Mesenchymal stem cell (in vitro differentiated cells and primary cell): ENCODE measurements around the gene ASB10.

Source experiments
- DNase-seq: peaks from one replicate; pipeline ENCODE4 v3.0.0-alpha.2; 2013
- H2AFZ ChIP-seq: one replicate; pipeline ENCODE4 v1.6.1; 2013; ENCODE audit warnings: low read depth, mild to moderate bottlenecking, control low read depth, inconsistent platforms, low read length, moderate library complexity
- H2AK5ac ChIP-seq: 2 replicates; pipeline ENCODE4 v1.6.1; 2013; ENCODE audit warnings: low read length, moderate library complexity, mild to moderate bottlenecking, inconsistent platforms; ENCODE audit not compliant: severe bottlenecking
- H2BK120ac ChIP-seq: one replicate; pipeline ENCODE4 v1.6.1; 2013; ENCODE audit warnings: low read depth, mild to moderate bottlenecking, inconsistent platforms, low read length, moderate library complexity
- H2BK12ac ChIP-seq, 2 experiments: one replicate each; pipeline ENCODE4 v1.6.1; 2013; ENCODE audit warnings: inconsistent platforms in 2 of 2, low read length in 2 of 2, mild to moderate bottlenecking in 2 of 2, moderate library complexity in 2 of 2, control low read depth in 1 of 2
- H2BK15ac ChIP-seq: one replicate; pipeline ENCODE4 v1.6.1; 2013; ENCODE audit warnings: mild to moderate bottlenecking, low read depth, inconsistent platforms; ENCODE audit not compliant: poor library complexity, severe bottlenecking
- H2BK5ac ChIP-seq: 2 replicates; pipeline ENCODE4 v1.6.1; 2013; ENCODE audit warnings: low read depth, mild to moderate bottlenecking, low read length, control low read depth, inconsistent platforms; ENCODE audit not compliant: poor library complexity, severe bottlenecking
- H3K14ac ChIP-seq, 2 experiments: one replicate each; pipeline ENCODE4 v1.6.1; 2013; ENCODE audit warnings: inconsistent platforms in 2 of 2, low read length in 2 of 2, control low read depth in 1 of 2, mild to moderate bottlenecking in 1 of 2, moderate library complexity in 1 of 2
- H3K18ac ChIP-seq, 2 experiments: one replicate each; pipeline ENCODE4 v1.6.1; 2013; ENCODE audit warnings: inconsistent platforms in 2 of 2, low read length in 2 of 2, control low read depth in 1 of 2, low read depth in 1 of 2, mild to moderate bottlenecking in 1 of 2
- H3K23ac ChIP-seq, 2 experiments: one replicate each; pipeline ENCODE4 v1.6.1; 2013; ENCODE audit warnings: inconsistent platforms in 2 of 2, low read length in 2 of 2, mild to moderate bottlenecking in 2 of 2, moderate library complexity in 2 of 2, control low read depth in 1 of 2
- H3K27ac ChIP-seq: 2 replicates; pipeline ENCODE4 v1.5.1; 2013; ENCODE audit warnings: mild to moderate bottlenecking, moderate library complexity, low read length, control low read depth, inconsistent platforms; ENCODE audit not compliant: poor library complexity, severe bottlenecking
- H3K27me3 ChIP-seq, 2 experiments: 2 replicates each; pipeline versions ENCODE4 v1.6.1 to v1.7.0; 2013; ENCODE audit warnings: low read length in 2 of 2, mild to moderate bottlenecking in 2 of 2, moderate library complexity in 2 of 2, control low read depth in 1 of 2, inconsistent platforms in 1 of 2; ENCODE audit not compliant: control insufficient read depth in 1 of 2, insufficient read depth in 1 of 2
- H3K36me3 ChIP-seq, 2 experiments: 2 replicates each; pipeline versions ENCODE4 v1.6.1 to v1.7.0; 2013; ENCODE audit warnings: low read length in 2 of 2, control low read depth in 1 of 2, inconsistent platforms in 1 of 2, low read depth in 1 of 2, mild to moderate bottlenecking in 1 of 2; ENCODE audit not compliant: insufficient read depth in 2 of 2, control insufficient read depth in 1 of 2
- H3K4ac ChIP-seq, 2 experiments: one replicate each; pipeline ENCODE4 v1.6.1; 2013; ENCODE audit warnings: inconsistent platforms in 2 of 2, low read length in 2 of 2, mild to moderate bottlenecking in 2 of 2, moderate library complexity in 2 of 2, control low read depth in 1 of 2, low read depth in 1 of 2
- H3K4me1 ChIP-seq: 2 replicates; pipeline ENCODE4 v1.6.1; 2013; ENCODE audit warnings: low read depth, low read length, control low read depth; ENCODE audit not compliant: control insufficient read depth, insufficient read depth
- H3K4me2 ChIP-seq: 2 replicates; pipeline ENCODE4 v1.6.1; 2013; ENCODE audit warnings: low read length, mild to moderate bottlenecking, inconsistent platforms; ENCODE audit not compliant: poor library complexity, severe bottlenecking
- H3K4me3 ChIP-seq, 2 experiments: 2 replicates each; pipeline versions ENCODE4 v1.5.1 to v1.7.0; 2013; ENCODE audit warnings: low read length in 2 of 2, mild to moderate bottlenecking in 2 of 2, control low read depth in 1 of 2, low read depth in 1 of 2; ENCODE audit not compliant: insufficient read depth in 1 of 2
- H3K79me1 ChIP-seq: replicated peaks from 2 replicates; pipeline ENCODE4 v1.6.1; 2013; ENCODE audit warnings: mild to moderate bottlenecking, control low read depth, low read length, inconsistent platforms; ENCODE audit not compliant: poor library complexity, severe bottlenecking
- H3K9ac ChIP-seq: 2 replicates; pipeline ENCODE4 v1.7.0; 2013; ENCODE audit warnings: mild to moderate bottlenecking, low read length, moderate library complexity
- H3K9me3 ChIP-seq: 2 replicates; pipeline ENCODE4 v1.7.0; 2013; ENCODE audit warnings: mild to moderate bottlenecking, low read length; ENCODE audit not compliant: control insufficient read depth
- H4K8ac ChIP-seq: one replicate; pipeline ENCODE4 v1.6.1; 2013; ENCODE audit warnings: inconsistent platforms, mild to moderate bottlenecking, low read length, moderate library complexity
- H4K91ac ChIP-seq: one replicate; pipeline ENCODE4 v1.6.1; 2013; ENCODE audit warnings: mild to moderate bottlenecking, low read length, inconsistent platforms
- WGBS: methylation state at CpG from one replicate; pipeline ENCODE4 v1.1.7; 2013; ENCODE audit warnings: mixed read lengths; 5-methylcytosine and 5-hydroxymethylcytosine counted together

The ASB10 gene

GRCh38 chr7:151185762-151186639 lies 1.0 kb downstream of the ASB10 start:
- Histone ChIP-seq H3K14ac (no peak overlapping the region), H2AFZ (no peak overlapping the region), H3K4me3 (no peak overlapping the region), H3K9ac (no peak overlapping the region), H3K4ac (no peak overlapping the region), H2BK5ac (no peak overlapping the region), H3K23ac (no peak overlapping the region), H3K27me3 (peaks cover 39 to 77% of the 10 kb centered on the region in 2 experiments), H3K79me1 (no peaks in the 10 kb centered on the region), H3K4me1 (no peaks in the 10 kb centered on the region), H4K8ac (no peak overlapping the region), H3K4me2 (no peak overlapping the region), H2BK15ac (no peak overlapping the region), H3K9me3 (peaks cover 6% of the 10 kb centered on the region), H2BK12ac (no peak overlapping the region), H3K36me3 (no peaks in the 10 kb centered on the region), H2AK5ac (no peak overlapping the region), H3K18ac (no peak overlapping the region), H3K27ac (no peak overlapping the region), H2BK120ac (no peak overlapping the region), H4K91ac (no peak overlapping the region)
- no peak for DNase-seq
- WGBS = 86% methylated on average over 15 of the region's 16 CpGs

- Histone ChIP-seq H3K27ac (no peak overlapping the region), H3K18ac (no peak overlapping the region), H3K27me3 (peaks cover 62 to 70% of the 10 kb centered on the region in 2 experiments), H3K9ac (no peak overlapping the region), H2AK5ac (no peak overlapping the region), H3K4ac (no peak overlapping the region), H3K9me3 (no peaks in the 10 kb centered on the region), H3K23ac (no peak overlapping the region), H2BK5ac (no peak overlapping the region), H3K4me3 (no peak overlapping the region), H3K4me2 (no peak overlapping the region), H2BK120ac (no peak overlapping the region), H3K79me1 (no peaks in the 10 kb centered on the region), H2BK15ac (no peak overlapping the region), H3K14ac (no peak overlapping the region), H3K36me3 (no peaks in the 10 kb centered on the region), H4K8ac (no peak overlapping the region), H2BK12ac (no peak overlapping the region), H3K4me1 (no peaks in the 10 kb centered on the region), H2AFZ (no peak overlapping the region), H4K91ac (no peak overlapping the region)
- 93% methylated on average over 22 of the region's 22 CpGs for WGBS
- DNase-seq = no peak
These were observed 6.0 kb downstream of the ASB10 start for GRCh38 chr7:151181011-151181431.

GRCh38 chr7:151179946-151180345 lies 7.1 kb downstream of the ASB10 start:
- H3K4ac ChIP-seq = no peak overlapping the region
- H3K4me3 ChIP-seq = no peak overlapping the region
- peaks cover 72 to 73% of the 10 kb centered on the region in 2 experiments for H3K27me3 ChIP-seq
- no peaks in the 10 kb centered on the region for H3K9me3 ChIP-seq
- no peak overlapping the region for H2BK12ac ChIP-seq
- no peak overlapping the region for H4K91ac ChIP-seq
- H2AFZ ChIP-seq = no peak overlapping the region
- H2AK5ac ChIP-seq = no peak overlapping the region
- no peaks in the 10 kb centered on the region for H3K36me3 ChIP-seq
- no peak overlapping the region for H3K9ac ChIP-seq
- no peak overlapping the region for H2BK120ac ChIP-seq
- DNase-seq = no peak
- no peak overlapping the region for H3K14ac ChIP-seq
- no peaks in the 10 kb centered on the region for H3K4me1 ChIP-seq
- H3K18ac ChIP-seq = no peak overlapping the region
- H3K27ac ChIP-seq = no peak overlapping the region
- H4K8ac ChIP-seq = no peak overlapping the region
- H3K79me1 ChIP-seq = no peaks in the 10 kb centered on the region
- H3K4me2 ChIP-seq = no peak overlapping the region
- H2BK5ac ChIP-seq = no peak overlapping the region
- WGBS = 81% methylated on average over 4 of the region's 4 CpGs
- no peak overlapping the region for H2BK15ac ChIP-seq
- H3K23ac ChIP-seq = no peak overlapping the region

- Histone ChIP-seq H4K91ac (no peak overlapping the region), H3K4me1 (no peaks in the 10 kb centered on the region), H3K27me3 (peaks cover 74 to 79% of the 10 kb centered on the region in 2 experiments), H3K4ac (no peak overlapping the region), H2BK15ac (no peak overlapping the region), H3K4me3 (no peak overlapping the region), H3K14ac (no peak overlapping the region), H2BK5ac (no peak overlapping the region), H3K79me1 (no peaks in the 10 kb centered on the region), H3K9me3 (no peaks in the 10 kb centered on the region), H3K23ac (no peak overlapping the region), H3K27ac (no peak overlapping the region), H3K4me2 (no peak overlapping the region), H3K36me3 (no peaks in the 10 kb centered on the region), H2AFZ (no peak overlapping the region), H3K9ac (no peak overlapping the region), H2BK120ac (no peak overlapping the region), H2BK12ac (no peak overlapping the region), H4K8ac (no peak overlapping the region), H3K18ac (no peak overlapping the region), H2AK5ac (no peak overlapping the region)
- DNase-seq = no peak
- WGBS = 81% methylated on average over 8 of the region's 8 CpGs
These were observed 7.7 kb downstream of the ASB10 start for GRCh38 chr7:151179287-151179860.
